ENCODE results near the gene ABCC4. TPM values are rescaled to one million over a fixed set of nuclear protein-coding genes. Genes with fewer than 3 reads are reported as not detected.

ABCC4 gene
- total RNA-seq, 1 donor from 2014 or later = 4.0 TPM

DNA sequence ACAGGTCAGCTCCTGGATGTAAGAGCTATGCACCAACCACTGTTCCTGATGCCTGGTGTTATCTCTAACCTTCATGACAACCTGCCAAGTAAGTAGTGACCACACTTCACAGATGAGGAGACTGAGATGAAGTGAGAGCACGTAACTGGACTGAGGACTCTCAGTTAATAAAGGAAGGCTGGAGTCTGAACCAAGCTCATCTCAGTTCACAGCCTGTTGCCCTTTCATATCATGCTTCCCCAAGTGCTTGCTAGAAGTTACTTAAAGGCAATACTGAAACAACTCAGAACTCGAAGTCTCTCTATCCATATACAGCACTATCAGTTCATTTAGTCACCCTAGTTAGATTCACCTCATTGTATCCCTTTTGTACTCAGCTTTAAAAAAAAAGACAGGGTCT, 119.7 kb downstream of the ABCC4 start:
- Mint-ChIP-seq H3K27ac (ENCODE audit: unreplicated experiment) (no peak overlapping the region), H3K4me3 (ENCODE audit: unreplicated experiment) (no peak overlapping the region), H3K36me3 (ENCODE audit: unreplicated experiment) (no peaks in the 10 kb centered on the region), H3K27me3 (ENCODE audit: unreplicated experiment) (no peaks in the 10 kb centered on the region), H3K4me1 (ENCODE audit: unreplicated experiment) (no peaks in the 10 kb centered on the region), H3K9me3 (ENCODE audit: unreplicated experiment) (no peaks in the 10 kb centered on the region)
- TF ChIP-seq CTCF (IDR thresholded peaks at IDR 0.05) = no peak
- DNase-seq (ENCODE audit: extremely low spot score, unreplicated experiment) = no peak

GRCh38 chr13:95180513-95181245, 120.6 kb downstream of the ABCC4 start:
- Mint-ChIP-seq H3K9me3 (ENCODE audit: unreplicated experiment) (no peaks in the 10 kb centered on the region), H3K27ac (ENCODE audit: unreplicated experiment) (no peak overlapping the region), H3K4me3 (ENCODE audit: unreplicated experiment) (no peak overlapping the region), H3K36me3 (ENCODE audit: unreplicated experiment) (no peaks in the 10 kb centered on the region), H3K4me1 (ENCODE audit: unreplicated experiment) (no peaks in the 10 kb centered on the region), H3K27me3 (ENCODE audit: unreplicated experiment) (no peaks in the 10 kb centered on the region)
- no peak for DNase-seq (ENCODE audit: extremely low spot score, unreplicated experiment)
- TF ChIP-seq CTCF (IDR thresholded peaks at IDR 0.05) = no peak

DNA sequence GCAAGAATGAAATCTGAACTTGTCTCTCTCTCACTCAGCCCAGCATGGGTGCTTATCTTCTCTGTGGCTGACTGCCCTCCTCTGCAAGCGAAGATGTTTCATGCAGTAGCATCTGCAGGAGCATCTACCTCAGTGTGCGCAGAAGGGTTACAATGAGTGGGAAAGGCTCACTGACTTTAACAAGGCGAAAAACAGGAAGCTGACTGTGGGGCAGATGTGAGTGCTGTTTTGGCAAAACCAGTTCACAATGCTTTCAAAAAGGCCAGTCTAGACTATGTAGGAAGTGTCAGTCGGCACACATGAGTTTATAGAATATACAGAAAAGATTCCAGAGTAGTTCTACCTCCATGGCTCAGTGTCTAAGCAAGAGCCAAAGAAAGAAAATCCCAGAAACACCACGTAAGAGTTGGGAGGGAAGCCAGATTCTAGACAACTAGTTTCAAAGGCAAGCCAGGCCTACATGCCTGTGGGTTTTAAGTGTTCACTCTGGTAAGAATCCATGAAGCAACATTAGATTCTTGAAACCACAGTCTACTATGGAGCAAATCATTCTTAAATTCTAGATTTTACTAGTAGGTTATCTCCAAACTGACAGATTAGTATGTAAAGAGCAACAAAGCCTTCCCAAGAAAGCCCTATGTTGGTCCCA, 124.5 kb downstream of the ABCC4 start:
- no peak for TF ChIP-seq CTCF (IDR thresholded peaks at IDR 0.05)
- no peaks in the 10 kb centered on the region for H3K27me3 Mint-ChIP-seq (ENCODE audit: unreplicated experiment)
- no peak overlapping the region for H3K4me3 Mint-ChIP-seq (ENCODE audit: unreplicated experiment)
- H3K36me3 Mint-ChIP-seq (ENCODE audit: unreplicated experiment) = peaks cover 2% of the 10 kb centered on the region
- H3K9me3 Mint-ChIP-seq (ENCODE audit: unreplicated experiment) = no peaks in the 10 kb centered on the region
- no peak overlapping the region for H3K27ac Mint-ChIP-seq (ENCODE audit: unreplicated experiment)
- no peak for DNase-seq (ENCODE audit: extremely low spot score, unreplicated experiment)
- H3K4me1 Mint-ChIP-seq (ENCODE audit: unreplicated experiment) = no peaks in the 10 kb centered on the region

DNA sequence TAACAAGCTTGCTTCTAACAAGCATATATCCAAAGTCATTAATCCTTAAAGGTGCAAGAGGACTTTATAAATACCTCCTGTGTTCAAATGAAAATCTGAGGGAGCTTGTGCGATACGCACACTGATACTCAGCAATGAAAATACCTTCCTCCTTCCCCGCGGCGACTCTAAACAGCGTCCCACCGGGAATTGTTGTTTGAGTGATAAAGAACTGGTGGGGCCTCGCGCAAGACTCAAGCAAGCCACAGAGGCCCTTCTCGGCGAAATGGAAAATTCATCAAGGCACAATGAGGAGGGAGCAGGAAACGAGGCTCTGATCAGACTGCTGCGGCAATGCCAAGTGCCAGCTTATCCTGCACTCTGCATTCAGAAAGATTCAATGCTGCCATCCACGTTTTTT, 126.7 kb downstream of the ABCC4 start:
- peaks cover 2% of the 10 kb centered on the region for H3K36me3 Mint-ChIP-seq (ENCODE audit: unreplicated experiment)
- H3K27me3 Mint-ChIP-seq (ENCODE audit: unreplicated experiment) = no peaks in the 10 kb centered on the region

More for the DNA sequence above, 126.7 kb downstream of the ABCC4 start:
- Mint-ChIP-seq H3K9me3 (ENCODE audit: unreplicated experiment) (no peaks in the 10 kb centered on the region), H3K27ac (ENCODE audit: unreplicated experiment) (no peak overlapping the region), H3K4me1 (ENCODE audit: unreplicated experiment) (no peaks in the 10 kb centered on the region), H3K4me3 (ENCODE audit: unreplicated experiment) (no peak overlapping the region)
- DNase-seq (ENCODE audit: extremely low spot score, unreplicated experiment) = no peak
- no peak for TF ChIP-seq CTCF (IDR thresholded peaks at IDR 0.05)

Measured in osteocyte (in vitro differentiated cells).